GM06990 (cell line): Measurements from ENCODE around the gene MUCL3.

Experiments used
- DNase-seq: peaks from one replicate; pipeline ENCODE4 v3.0.0-alpha.2; 2011; ENCODE audit not compliant: insufficient read length; ENCODE audit errors: extremely low read depth
- H3K27me3 ChIP-seq: replicated peaks from 2 replicates; pipeline ENCODE4 v1.6.0; 2011; ENCODE audit warnings: low read length; ENCODE audit not compliant: control insufficient read depth, insufficient read depth
- H3K36me3 ChIP-seq: 2 replicates; pipeline ENCODE4 v1.5.1; 2011; ENCODE audit warnings: low read length; ENCODE audit not compliant: control insufficient read depth, insufficient read depth
- H3K4me3 ChIP-seq: replicated peaks from 2 replicates; pipeline ENCODE4 v1.5.1; 2011; ENCODE audit warnings: low read depth, mild to moderate bottlenecking, control low read depth, low read length
- TF ChIP-seq, protein P1 (sequence below): IDR thresholded peaks from 2 replicates; pipeline ENCODE4 v1.5.1; 2011; ENCODE audit warnings: low read length, control low read depth, mild to moderate bottlenecking, inconsistent platforms; ENCODE audit not compliant: insufficient read depth, poor library complexity, severe bottlenecking

The MUCL3 gene

DNA sequence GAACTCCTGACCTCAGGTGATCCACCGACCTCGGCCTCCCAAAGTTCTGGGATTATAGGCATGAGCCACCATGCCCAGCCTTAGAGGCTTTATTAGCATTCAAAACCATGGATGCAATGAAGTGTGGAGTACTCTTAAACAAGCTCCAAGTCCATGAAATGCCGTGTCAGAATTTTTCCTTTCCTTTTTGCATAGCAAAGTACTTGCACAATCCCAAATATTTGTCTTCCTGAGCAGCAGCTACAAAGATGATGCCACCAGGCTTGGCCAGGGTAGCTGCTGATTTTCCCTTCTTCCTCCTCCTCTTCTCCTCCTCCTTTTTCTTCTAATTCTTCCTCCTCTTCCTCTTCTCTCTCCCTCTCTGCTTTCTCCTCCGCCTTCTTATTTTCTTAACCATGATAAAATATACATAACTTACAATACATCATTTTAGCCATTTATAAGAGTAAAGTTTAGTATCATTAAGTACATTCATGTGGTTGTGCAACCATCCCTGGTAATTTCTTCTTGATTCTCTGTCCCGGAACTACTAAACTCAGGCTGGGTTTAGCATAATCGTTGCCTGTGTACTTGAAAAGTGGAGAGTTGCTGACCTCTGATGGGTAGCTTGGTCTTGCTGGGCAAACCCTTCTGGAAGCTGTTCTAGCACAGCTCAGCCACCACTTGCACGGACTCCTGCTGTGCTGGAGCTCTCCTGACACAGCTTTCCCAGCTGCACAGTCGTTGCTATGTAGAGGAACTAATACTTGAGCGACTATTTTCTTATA is 20.3 kb downstream of the MUCL3 start:
- no peak for DNase-seq
- no peaks in the 10 kb centered on the region for H3K27me3 ChIP-seq
- H3K36me3 ChIP-seq = no peaks in the 10 kb centered on the region
- H3K4me3 ChIP-seq = no peak overlapping the region
- TF ChIP-seq, protein P1, sequence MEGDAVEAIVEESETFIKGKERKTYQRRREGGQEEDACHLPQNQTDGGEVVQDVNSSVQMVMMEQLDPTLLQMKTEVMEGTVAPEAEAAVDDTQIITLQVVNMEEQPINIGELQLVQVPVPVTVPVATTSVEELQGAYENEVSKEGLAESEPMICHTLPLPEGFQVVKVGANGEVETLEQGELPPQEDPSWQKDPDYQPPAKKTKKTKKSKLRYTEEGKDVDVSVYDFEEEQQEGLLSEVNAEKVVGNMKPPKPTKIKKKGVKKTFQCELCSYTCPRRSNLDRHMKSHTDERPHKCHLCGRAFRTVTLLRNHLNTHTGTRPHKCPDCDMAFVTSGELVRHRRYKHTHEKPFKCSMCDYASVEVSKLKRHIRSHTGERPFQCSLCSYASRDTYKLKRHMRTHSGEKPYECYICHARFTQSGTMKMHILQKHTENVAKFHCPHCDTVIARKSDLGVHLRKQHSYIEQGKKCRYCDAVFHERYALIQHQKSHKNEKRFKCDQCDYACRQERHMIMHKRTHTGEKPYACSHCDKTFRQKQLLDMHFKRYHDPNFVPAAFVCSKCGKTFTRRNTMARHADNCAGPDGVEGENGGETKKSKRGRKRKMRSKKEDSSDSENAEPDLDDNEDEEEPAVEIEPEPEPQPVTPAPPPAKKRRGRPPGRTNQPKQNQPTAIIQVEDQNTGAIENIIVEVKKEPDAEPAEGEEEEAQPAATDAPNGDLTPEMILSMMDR = no peak

DNA sequence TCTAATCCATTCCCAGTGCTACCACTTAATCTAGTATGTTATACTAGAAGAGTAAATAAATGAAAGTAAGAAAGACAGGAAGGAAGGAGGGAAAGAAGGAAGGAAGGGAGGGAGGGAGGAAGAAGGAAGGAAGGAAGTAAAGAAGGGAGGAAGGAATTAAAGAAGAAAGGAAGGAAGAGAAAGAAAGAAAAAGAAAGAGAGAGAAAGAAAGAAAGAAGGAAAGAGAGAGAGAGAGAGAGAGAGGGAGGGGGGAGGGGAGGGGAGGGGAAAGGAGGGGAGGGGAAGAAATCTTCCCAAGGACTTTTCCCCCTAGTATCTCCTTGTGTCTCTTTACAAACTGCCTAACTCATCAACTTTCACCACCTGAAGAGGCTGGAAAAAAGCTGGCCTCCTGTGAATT is 21.9 kb downstream of the MUCL3 start:
- DNase-seq = no peak
- TF ChIP-seq, protein P1 = no peak
- H3K27me3 ChIP-seq = no peaks in the 10 kb centered on the region
- H3K4me3 ChIP-seq = no peak overlapping the region
- H3K36me3 ChIP-seq = no peaks in the 10 kb centered on the region

DNA sequence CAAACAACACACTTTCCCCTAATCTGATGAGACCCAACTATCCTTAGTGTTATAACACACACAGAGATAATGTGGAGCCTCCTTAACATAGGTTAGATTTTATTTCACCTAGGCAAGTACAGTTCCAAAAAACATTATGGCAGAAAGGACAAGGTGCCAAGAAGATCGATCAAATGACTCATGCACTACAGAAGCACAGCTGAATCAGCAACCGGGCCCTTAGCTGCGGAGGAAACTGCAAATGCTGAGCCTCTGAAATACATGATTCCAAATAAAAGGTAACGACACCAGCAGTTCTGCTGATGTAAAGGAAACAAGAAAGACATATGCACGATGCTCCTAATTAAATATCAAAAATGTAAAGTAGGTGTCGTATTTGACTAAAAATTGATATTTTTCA is 22.9 kb downstream of the MUCL3 start:
- Histone ChIP-seq H3K27me3 (no peaks in the 10 kb centered on the region), H3K36me3 (no peaks in the 10 kb centered on the region), H3K4me3 (no peak overlapping the region)
- no peak for DNase-seq
- TF ChIP-seq, protein P1 = no peak

DNA sequence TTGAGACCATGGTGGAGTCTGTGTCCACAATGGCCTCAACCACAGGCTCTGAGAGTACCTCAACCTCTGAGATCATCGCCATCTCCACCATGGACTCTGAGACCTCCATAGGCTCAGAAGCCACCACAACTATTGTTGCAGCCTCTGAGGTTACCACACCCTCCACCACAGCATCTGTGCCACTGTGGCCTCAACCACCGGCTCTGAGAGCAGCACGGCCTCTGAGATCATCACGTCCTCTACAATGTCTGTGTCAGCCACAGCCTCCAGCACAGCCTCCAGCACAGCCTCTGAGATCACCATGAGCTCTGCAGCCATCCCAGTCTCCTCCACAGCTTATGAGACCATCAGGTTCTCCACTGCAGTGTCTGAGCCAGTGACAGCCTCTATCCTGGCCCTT is 23.3 kb downstream of the MUCL3 start:
- DNase-seq = no peak
- TF ChIP-seq, protein P1 = no peak
- Histone ChIP-seq H3K4me3 (no peak overlapping the region), H3K36me3 (no peaks in the 10 kb centered on the region), H3K27me3 (no peaks in the 10 kb centered on the region)

DNA sequence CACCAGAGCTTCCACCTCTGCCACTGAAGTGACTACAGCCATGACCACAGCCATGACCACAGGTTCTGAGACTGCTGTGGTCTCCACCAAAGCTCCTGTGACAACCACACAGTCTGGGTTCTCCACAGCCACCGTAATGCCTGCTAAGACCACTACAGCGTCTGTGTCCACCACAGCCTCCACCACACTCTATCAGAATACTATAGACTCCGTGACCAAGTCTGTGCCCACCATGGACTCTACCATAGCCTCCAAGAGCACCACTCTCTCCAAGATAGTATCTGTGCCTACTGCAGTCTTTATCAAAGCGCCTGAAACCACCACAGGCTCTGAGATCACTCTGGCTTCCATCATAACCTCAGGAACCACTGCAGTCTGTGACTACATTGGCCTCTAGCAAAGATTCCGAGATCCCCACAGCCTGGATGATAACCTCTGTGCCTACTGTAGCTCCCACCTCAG is 24.4 kb downstream of the MUCL3 start:
- TF ChIP-seq, protein P1 = no peak
- Histone ChIP-seq H3K36me3 (no peaks in the 10 kb centered on the region), H3K27me3 (no peaks in the 10 kb centered on the region), H3K4me3 (no peak overlapping the region)
- no peak for DNase-seq
